NCI-H524 treated with DMSO at 0.1 percent for 48 hours (cell line): ENCODE results near the gene TIMM21.

Experiments
- DNase-seq: peaks from one replicate; lab custom pipeline; 2025; lab: John Stamatoyannopoulos, UW

Gene TIMM21

GRCh38 chr18:74194691-74195090 lies 46.4 kb downstream of the TIMM21 start:
- no peak for DNase-seq

- DNase-seq, result peak; percentile 43
Observed at GRCh38 chr18:74196220-74197119, 48.1 kb downstream of the TIMM21 start.

- no peak for DNase-seq
Observed at GRCh38 chr18:74197705-74198341, 49.5 kb downstream of the TIMM21 start.

GRCh38 chr18:74198453-74198852 lies 50.1 kb downstream of the TIMM21 start:
- no peak for DNase-seq

- DNase-seq, result no peak
Observed at GRCh38 chr18:74200780-74201179, 52.5 kb downstream of the TIMM21 start.

GRCh38 chr18:74203811-74204210 lies 55.5 kb downstream of the TIMM21 start:
- DNase-seq, result no peak

GRCh38 chr18:74204526-74205152 lies 56.3 kb downstream of the TIMM21 start:
- no peak for DNase-seq
